Stimulated activated naive B cell treated with anti-CD40 and anti-IgM and Interleukin-4, amounts not matched to agents 10 μg/mL and 1 μg/mL and 100 μg/mL, for 72 hours (primary cell): Measurements from ENCODE around the gene SNX5.
"Not testable (repeated sequence)": the region's sequence is repeated elsewhere in the genome, so short reads cannot be mapped to it uniquely, and the experiment has no call there.

Experiments used
- ATAC-seq, 2 donors: fragments of 150-1000 bp; cut with Tn5 transposase; replicated peaks; 2 replicates each; pipeline ENCODE4 v1.10.0; 2021; ENCODE audit warnings: moderate library complexity in 1 of 2
- DNase-seq: peaks from one replicate; pipeline ENCODE4 v3.0.0; 2021
- H3K27ac Mint-ChIP-seq: one replicate; pipeline ENCODE4 v1.8.0; 2022; ENCODE audit warnings: mild to moderate bottlenecking, mixed read lengths
- H3K27me3 Mint-ChIP-seq, 2 donors: one replicate each; pipeline ENCODE4 v1.8.0; 2022; ENCODE audit warnings: mixed read lengths in 2 of 2
- H3K36me3 Mint-ChIP-seq, 2 donors: one replicate each; pipeline ENCODE4 v1.8.0; 2022; ENCODE audit warnings: mixed read lengths in 2 of 2, mild to moderate bottlenecking in 1 of 2
- H3K4me1 Mint-ChIP-seq, 2 donors: one replicate each; pipeline ENCODE4 v1.8.0; 2022; ENCODE audit warnings: mixed read lengths in 2 of 2, mild to moderate bottlenecking in 1 of 2
- H3K4me3 Mint-ChIP-seq, 2 donors: one replicate each; pipeline ENCODE4 v1.8.0; 2022; ENCODE audit warnings: mild to moderate bottlenecking in 2 of 2, mixed read lengths in 2 of 2, moderate library complexity in 1 of 2
- H3K9me3 Mint-ChIP-seq, 2 donors: one replicate each; pipeline ENCODE4 v1.8.0; 2022; ENCODE audit warnings: mixed read lengths in 2 of 2, mild to moderate bottlenecking in 1 of 2

SNX5 gene

DNA sequence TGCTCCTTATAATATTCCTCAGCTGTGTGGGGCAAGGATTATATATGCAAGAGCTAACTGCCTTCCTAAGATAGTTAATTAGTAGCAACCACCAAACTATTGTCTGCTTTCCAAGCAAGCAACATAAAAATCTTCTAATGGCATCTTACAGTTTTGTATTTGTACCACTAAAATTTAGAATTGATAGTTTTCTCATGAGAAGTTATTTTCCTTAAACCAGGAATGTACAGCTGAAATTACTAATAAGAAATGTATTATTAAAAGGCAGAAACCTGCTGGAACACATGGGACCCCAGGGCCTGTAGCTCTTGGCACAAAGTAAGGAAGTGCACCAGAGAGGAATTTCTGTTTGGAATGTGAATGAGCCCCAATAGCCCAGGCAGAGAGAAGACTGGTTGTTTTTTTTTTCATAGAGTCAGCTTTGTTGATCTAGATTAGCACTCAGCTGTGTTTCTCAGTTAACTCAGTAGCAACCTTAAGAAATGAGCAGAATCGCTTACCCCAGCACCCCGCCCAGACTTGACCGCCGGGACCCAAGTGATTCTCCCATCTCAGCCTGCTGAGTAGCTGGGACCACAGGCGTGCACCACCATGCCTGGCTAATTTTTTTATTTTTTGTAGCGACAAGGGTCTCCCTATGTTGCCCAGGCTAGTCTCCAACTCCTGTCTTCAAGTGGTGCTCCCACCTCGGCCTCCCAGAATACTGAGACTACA lies 2.9 kb upstream of the SNX5 start:
- Mint-ChIP-seq H3K4me3 (peak overlapping the region; percentile 82 to 100), H3K27ac (peak overlapping the region; percentile 91), H3K36me3 (peaks cover 47 to 60% of the 10 kb centered on the region in 2 donors), H3K9me3 (no peaks in the 10 kb centered on the region), H3K27me3 (no peaks in the 10 kb centered on the region), H3K4me1 (peaks cover 24 to 44% of the 10 kb centered on the region in 2 donors)
- DNase-seq (no peak), ATAC-seq (no peak)

DNA sequence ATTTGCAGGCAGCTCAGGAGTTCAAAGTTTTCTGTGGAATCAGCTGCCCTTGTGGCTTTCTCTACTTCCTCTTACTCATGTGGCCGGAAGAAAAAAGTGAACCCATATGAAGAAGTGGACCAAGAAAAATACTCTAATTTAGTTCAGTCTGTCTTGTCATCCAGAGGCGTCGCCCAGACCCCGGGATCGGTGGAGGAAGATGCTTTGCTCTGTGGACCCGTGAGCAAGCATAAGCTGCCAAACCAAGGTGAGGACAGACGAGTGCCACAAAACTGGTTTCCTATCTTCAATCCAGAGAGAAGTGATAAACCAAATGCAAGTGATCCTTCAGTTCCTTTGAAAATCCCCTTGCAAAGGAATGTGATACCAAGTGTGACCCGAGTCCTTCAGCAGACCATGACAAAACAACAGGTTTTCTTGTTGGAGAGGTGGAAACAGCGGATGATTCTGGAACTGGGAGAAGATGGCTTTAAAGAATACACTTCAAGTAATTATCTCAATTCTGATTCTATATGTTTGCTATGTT lies 1.4 kb upstream of the SNX5 start:
- Mint-ChIP-seq H3K4me1 (peaks cover 26 to 50% of the 10 kb centered on the region in 2 donors), H3K27me3 (no peaks in the 10 kb centered on the region), H3K27ac (peak overlapping the region; percentile 99), H3K9me3 (no peaks in the 10 kb centered on the region), H3K36me3 (peaks cover 54 to 66% of the 10 kb centered on the region in 2 donors), H3K4me3 (peak overlapping the region; percentile 97 to 100)
- peak; percentile 20 to 25 for ATAC-seq
- peak; percentile 51 for DNase-seq

DNA sequence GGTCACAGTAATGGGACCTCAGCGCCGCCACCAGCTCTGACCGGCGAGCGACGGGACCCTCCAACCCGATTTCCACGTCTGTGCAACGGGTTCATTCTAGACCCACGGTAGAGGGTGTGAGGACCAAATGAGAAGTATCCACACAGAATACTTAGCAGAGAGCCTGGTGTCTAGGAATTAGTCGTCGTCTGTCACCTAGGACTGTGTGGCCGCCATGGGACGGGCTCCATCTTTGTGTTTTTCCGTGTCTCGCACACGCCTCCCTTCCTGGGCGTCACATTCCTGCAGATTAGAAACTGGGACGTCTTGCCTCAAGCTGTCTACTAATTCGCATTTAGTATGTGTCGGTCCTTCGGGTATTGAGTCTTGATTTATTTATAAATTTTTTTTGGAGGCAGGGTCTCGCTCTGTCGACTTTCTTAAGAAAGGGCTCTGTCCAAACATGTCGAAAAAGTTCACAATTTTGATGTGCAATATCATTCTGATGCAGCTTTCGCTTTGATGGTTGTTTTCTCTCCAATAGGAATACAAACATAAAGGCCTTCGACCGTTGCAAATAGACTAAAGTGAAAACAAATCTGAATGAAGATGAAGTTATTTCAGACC lies 787 bp upstream of the SNX5 start:
- ATAC-seq = peak; percentile 15 to 17
- no peaks in the 10 kb centered on the region for H3K27me3 Mint-ChIP-seq
- H3K36me3 Mint-ChIP-seq = peaks cover 60 to 69% of the 10 kb centered on the region in 2 donors
- no peaks in the 10 kb centered on the region for H3K9me3 Mint-ChIP-seq
- DNase-seq = no peak
- H3K4me3 Mint-ChIP-seq = peak overlapping the region; percentile 97 to 100
- H3K27ac Mint-ChIP-seq = peak overlapping the region; percentile 99
- H3K4me1 Mint-ChIP-seq = peaks cover 29 to 55% of the 10 kb centered on the region in 2 donors

DNA sequence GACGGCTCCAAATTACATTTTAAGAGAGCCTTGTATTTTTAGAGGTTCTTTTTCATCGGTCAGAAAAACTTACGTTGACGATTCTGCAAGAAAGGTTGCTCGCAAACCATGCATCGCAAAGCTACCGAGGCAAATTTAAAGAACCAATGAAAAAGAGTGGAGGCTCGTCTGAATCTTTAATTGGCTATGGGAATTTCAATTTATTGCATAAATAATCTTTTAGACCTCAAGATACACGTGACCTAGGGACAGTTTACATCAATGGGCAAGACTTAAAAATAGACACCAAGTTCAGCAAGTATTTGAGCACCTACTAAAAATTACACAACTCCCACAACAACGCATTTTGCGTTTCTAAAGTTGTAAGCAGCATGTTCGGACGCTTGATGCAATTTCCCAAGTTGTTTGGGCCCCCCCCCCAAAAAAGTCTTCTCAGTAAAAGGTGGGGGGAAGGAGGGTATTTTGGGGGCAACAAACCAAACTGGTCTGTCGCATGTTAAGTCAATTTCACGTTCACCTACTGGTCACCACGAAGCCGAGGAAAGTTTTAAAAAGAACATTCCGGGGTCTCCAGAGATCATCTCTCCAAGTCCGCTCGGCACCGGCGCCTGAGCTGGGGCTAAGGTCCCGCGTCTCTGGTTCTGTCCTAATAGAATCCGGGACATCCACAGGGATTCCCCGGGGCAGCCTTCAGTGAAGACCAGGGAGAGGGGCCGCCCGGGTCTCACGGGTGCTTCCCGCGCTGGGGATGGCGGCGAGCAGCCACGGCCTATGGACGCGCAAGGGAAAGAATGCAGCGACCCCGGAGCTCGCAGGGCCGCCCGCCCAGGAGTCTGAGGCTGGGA lies 851 bp downstream of the SNX5 start:
- ATAC-seq (no peak), DNase-seq (no peak)
- Mint-ChIP-seq H3K4me3 (peak overlapping the region; percentile 97 to 100), H3K27ac (peak overlapping the region; percentile 99), H3K9me3 (peaks cover 0 to 2% of the 10 kb centered on the region in 2 donors), H3K4me1 (peaks cover 34 to 57% of the 10 kb centered on the region in 2 donors), H3K27me3 (no peaks in the 10 kb centered on the region), H3K36me3 (peaks cover 63 to 76% of the 10 kb centered on the region in 2 donors)

DNA sequence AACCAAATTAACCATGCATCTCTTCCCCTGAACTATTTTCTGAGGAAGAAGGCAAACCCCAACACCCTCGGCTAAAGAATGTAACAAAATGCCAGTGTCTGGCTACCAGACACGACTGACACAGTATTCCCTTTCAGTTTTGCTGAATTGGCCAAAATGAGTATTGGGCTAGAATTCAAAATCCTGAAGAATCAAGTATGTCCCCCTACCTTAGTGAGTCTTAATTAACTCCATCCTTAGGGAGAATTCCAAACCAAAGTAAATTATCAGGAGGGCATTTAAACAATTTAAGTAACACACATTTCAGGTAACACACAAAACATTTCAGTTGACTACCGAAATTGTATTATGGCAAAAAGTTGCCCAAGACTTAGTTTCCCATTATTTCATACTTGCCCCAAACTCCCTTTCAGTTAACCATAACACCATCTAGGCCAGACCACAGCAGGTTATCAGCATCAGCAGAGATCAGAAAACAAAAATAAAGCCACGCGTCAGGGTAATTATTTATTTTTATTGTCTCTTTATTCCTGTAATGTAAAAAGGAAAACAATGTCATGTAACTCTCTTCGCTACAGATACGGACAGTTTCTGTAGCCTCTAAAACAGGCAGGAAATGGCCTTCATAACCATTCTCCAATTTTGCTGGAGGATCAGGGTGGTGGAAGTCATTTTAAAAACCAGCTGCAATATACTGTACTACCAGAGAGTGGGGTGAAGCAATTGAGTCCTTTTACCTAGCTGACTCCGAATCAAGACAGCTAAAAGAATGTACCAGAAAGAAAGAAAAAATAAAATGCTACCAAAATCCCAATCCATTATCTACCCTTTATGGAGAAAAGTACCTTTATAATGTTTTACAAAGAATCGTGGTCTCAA lies 1.9 kb downstream of the SNX5 start:
- Mint-ChIP-seq H3K27ac (peak overlapping the region; percentile 99), H3K4me1 (peaks cover 39 to 57% of the 10 kb centered on the region in 2 donors), H3K9me3 (peaks cover 0 to 2% of the 10 kb centered on the region in 2 donors), H3K4me3 (peak overlapping the region; percentile 97 to 100), H3K36me3 (peaks cover 62 to 76% of the 10 kb centered on the region in 2 donors), H3K27me3 (no peaks in the 10 kb centered on the region)
- ATAC-seq = no peak
- no peak for DNase-seq

DNA sequence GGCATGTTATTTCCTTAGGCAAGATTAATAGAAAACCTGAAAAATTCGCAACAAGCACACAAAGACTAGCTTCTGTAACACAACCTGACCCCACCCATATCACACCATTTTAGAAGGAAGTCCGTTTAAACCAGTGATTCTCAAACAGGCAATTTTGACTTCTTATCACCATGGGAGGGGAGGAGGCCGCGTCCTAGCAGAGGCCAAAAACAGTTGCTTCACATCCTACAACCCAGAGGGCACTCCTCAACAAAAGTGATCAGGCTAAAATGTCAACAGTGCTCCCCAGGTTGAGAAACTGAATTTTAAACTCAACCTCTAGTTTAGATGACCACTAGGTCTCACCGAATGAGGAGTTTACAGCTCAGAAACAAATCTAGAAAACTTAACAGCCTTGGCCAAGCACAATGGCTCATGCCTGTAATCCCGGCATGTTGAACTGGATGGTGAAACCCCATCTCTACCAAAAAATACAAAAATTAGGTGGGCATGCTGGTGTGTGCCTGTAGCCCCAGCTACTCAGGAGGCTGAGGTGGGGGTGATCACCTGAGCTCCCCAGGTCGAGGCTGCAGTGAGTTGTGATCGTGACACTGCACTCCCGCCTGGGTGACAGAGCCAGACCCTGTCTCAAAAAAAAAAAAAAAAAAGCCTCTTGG lies 3.4 kb downstream of the SNX5 start:
- H3K36me3 Mint-ChIP-seq = peaks cover 70 to 88% of the 10 kb centered on the region in 2 donors
- H3K4me3 Mint-ChIP-seq = peak overlapping the region; percentile 97 to 100
- H3K9me3 Mint-ChIP-seq = peaks cover 0 to 2% of the 10 kb centered on the region in 2 donors
- peaks cover 45 to 68% of the 10 kb centered on the region in 2 donors for H3K4me1 Mint-ChIP-seq
- ATAC-seq = no peak
- peak overlapping the region; percentile 99 for H3K27ac Mint-ChIP-seq
- no peaks in the 10 kb centered on the region for H3K27me3 Mint-ChIP-seq
- DNase-seq = no peak

DNA sequence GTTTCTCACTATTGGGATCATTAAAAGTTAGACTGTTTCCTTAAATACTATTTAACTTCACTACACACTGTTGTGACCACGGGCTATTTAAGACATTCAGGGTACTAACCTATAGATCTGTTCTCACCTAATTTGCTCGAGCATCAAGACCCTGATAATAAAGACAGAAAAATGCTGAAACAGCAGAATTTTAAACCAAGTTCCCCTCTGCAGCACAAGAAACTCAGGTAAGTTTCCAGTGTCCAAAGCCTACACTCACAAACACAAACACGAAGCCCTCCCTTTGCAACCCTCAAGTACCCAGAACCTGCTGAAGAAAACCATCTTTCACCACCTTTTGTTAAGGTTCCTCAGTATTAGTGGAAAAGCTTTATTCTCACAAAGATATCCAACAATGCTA lies 4.0 kb downstream of the SNX5 start:
- DNase-seq = no peak
- Mint-ChIP-seq H3K9me3 (peaks cover 0 to 2% of the 10 kb centered on the region in 2 donors), H3K27me3 (no peaks in the 10 kb centered on the region), H3K4me3 (peak overlapping the region; percentile 97 to 100), H3K27ac (peak overlapping the region; percentile 99), H3K36me3 (peaks cover 67 to 88% of the 10 kb centered on the region in 2 donors), H3K4me1 (peaks cover 45 to 68% of the 10 kb centered on the region in 2 donors)
- ATAC-seq = no peak

DNA sequence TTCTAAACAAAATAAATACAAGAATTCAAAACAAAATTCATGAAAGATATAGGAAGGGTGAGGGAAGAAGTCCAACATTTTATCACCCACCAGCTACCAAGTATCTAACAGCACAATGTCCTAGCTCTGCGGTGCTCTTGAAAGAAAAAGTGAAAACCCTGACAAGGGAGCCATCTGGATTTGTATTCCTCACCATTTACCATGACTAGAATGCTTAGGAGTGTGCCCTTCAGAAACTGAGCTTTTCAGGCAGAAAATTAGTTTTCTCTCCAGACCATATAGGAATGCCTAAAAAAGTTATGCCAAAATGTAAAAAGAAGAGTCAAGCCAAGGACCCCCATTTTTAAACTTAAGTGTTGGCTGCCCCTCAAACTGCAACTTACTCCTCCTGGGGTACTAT lies 4.5 kb downstream of the SNX5 start:
- Mint-ChIP-seq H3K9me3 (peaks cover 0 to 2% of the 10 kb centered on the region in 2 donors), H3K27ac (peak overlapping the region; percentile 99), H3K27me3 (no peaks in the 10 kb centered on the region), H3K4me1 (peaks cover 49 to 72% of the 10 kb centered on the region in 2 donors), H3K4me3 (peak overlapping the region; percentile 97 to 100), H3K36me3 (peaks cover 66 to 92% of the 10 kb centered on the region in 2 donors)
- DNase-seq (no peak), ATAC-seq (no peak)

DNA sequence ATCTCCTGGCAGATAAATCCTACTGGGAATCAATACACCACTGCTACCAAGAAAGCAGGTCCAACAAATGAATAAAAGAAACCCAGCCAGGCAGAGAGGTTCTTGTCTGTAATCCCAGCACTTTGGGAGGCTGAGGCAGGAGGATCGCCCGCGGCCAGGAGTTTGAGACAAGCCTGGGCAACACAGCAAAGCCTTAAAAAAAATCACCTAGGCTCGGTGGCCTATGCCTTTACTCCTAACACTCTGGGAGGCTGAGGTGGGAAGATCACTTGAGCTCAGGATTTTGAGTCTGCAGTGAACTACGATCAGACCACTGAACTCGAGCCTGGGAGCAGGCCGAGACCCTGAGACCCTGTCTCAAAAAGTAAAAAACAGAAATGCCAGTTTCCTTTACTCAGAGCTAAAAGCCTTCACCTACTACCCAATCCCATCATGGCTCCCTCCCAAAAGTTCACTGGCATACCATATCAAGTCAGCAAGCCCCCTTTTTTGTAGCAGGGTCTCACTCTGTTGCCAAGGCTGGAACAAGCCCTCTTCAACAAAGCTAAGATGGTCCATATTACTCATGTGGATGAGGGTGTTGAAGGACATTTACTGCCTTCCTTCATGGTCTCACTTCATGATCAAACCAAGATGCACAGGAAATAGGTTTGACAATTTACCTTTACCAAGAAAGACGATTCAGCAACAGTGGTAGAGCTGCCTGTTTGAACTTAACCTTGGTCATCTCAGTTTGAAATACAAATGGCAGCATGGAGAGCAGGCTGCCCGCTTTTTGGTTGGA lies 5.3 kb downstream of the SNX5 start:
- no peak for ATAC-seq
- H3K36me3 Mint-ChIP-seq = peaks cover 69 to 87% of the 10 kb centered on the region in 2 donors

DNA sequence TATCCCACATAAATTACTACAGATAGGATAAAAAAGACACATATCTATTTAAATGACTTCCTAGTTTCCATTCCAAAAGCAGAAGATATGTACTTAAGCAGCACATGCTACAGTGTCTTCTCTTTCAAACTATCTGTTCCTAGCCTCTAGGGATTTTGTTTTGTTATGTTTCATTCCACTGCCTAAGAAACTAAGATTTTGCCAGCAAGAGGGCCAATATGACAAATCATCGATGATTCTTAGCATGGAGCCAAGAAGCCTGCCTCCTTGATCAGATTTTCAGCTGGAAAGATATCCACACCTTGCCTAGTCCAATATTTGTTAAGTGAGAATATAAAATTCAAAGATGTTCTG lies 7.0 kb downstream of the SNX5 start:
- peak overlapping the region; percentile 78 to 85 for H3K4me3 Mint-ChIP-seq
- H3K27me3 Mint-ChIP-seq = no peaks in the 10 kb centered on the region
- peaks cover 60 to 84% of the 10 kb centered on the region in 2 donors for H3K36me3 Mint-ChIP-seq
- DNase-seq (no peak), ATAC-seq (no peak)
- peaks cover 64 to 88% of the 10 kb centered on the region in 2 donors for H3K4me1 Mint-ChIP-seq
- H3K27ac Mint-ChIP-seq = peak overlapping the region; percentile 99
- H3K9me3 Mint-ChIP-seq = peaks cover 0 to 2% of the 10 kb centered on the region in 2 donors

More for the DNA sequence above, 5.3 kb downstream of the SNX5 start:
- H3K27me3 Mint-ChIP-seq = no peaks in the 10 kb centered on the region
- peak overlapping the region; percentile 99 for H3K27ac Mint-ChIP-seq
- H3K4me3 Mint-ChIP-seq = peak overlapping the region; percentile 85 to 100
- no peak for DNase-seq
- H3K4me1 Mint-ChIP-seq = peaks cover 56 to 79% of the 10 kb centered on the region in 2 donors
- H3K9me3 Mint-ChIP-seq = peaks cover 0 to 2% of the 10 kb centered on the region in 2 donors

DNA sequence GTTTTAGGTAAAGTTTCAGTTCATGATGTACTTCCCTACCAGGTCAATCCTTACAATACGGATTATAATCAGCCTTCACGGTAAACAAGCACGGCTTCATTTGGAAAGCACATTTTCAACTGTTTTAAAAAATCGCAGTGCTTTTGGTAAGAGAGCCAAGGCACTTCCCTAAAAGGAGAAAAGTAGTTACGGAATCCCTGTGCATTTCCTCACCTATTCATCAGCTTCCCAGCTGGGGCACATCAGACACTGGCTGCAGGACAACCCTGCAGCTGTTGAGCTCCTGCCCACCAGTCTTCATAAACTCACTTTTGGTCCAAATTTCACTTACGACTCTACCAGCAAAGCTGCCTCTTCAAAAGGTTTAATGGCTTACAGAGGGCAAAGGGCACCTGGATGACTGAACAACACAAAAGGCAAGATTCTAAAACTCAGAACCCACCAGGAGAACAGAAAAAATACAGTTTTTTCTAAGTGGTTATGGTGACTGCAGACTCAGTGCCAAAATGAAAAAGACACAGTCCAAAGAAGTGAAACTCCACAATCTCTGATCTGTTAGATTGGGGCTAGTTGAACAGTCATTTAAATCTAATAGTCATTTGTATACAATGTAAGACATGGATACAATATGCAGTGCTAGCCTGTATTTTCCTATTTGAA lies 7.5 kb downstream of the SNX5 start:
- peak overlapping the region; percentile 78 to 85 for H3K4me3 Mint-ChIP-seq
- H3K27me3 Mint-ChIP-seq = no peaks in the 10 kb centered on the region
- peaks cover 0 to 2% of the 10 kb centered on the region in 2 donors for H3K9me3 Mint-ChIP-seq
- no peak for ATAC-seq
- DNase-seq = no peak
- peak overlapping the region; percentile 99 for H3K27ac Mint-ChIP-seq
- H3K4me1 Mint-ChIP-seq = peaks cover 64 to 90% of the 10 kb centered on the region in 2 donors
- peaks cover 59 to 84% of the 10 kb centered on the region in 2 donors for H3K36me3 Mint-ChIP-seq

DNA sequence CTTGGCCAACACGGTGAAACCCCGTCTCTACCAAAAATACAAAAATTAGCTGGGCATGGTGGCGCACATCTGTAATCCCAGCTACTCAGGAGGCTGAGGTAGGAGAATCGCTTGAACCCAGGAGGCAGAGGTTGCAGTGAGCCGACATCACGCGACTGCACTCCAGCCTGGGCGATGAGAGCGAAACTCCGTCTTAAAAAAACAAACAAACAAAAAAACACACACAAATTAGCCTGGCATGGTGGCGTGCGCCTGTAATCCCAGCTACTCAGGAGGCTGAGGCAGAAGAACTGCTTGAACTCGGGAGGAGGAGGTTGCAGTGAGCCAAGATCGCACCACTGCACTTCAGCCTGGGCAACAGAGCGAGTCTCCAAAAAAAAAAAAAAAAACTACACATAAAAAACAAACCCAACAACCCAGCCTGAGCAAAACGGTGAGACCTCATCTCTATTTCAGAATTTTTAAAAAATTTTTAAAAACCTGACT lies 8.2 kb downstream of the SNX5 start:
- peak overlapping the region; percentile 64 to 78 for H3K4me3 Mint-ChIP-seq

More for the DNA sequence above, 8.2 kb downstream of the SNX5 start:
- peak overlapping the region; percentile 99 for H3K27ac Mint-ChIP-seq
- peaks cover 59 to 84% of the 10 kb centered on the region in 2 donors for H3K36me3 Mint-ChIP-seq
- H3K4me1 Mint-ChIP-seq = peaks cover 63 to 90% of the 10 kb centered on the region in 2 donors
- not testable (repeated sequence) for H3K27me3 Mint-ChIP-seq, ATAC-seq, DNase-seq, H3K9me3 Mint-ChIP-seq
